HepG2 (cell line): ENCODE measurements around the gene ABCA3. TPM values are rescaled to one million over a fixed set of nuclear protein-coding genes. Genes with fewer than 3 reads are reported as not detected.

ENCODE experiments used
- FOSL2 ChIP-seq: sonication (generic); formaldehyde crosslinking; IDR thresholded peaks from 2 replicates; pipeline ENCODE4 v1.4.0; 2020; ENCODE audit warnings: missing genetic modification reagents
- FOXC1 ChIP-seq: sonication (generic); formaldehyde crosslinking; IDR thresholded peaks from 2 replicates; pipeline ENCODE4 v1.8.0; 2022; ENCODE audit warnings: mild to moderate bottlenecking, missing genetic modification reagents, borderline replicate concordance
- HMGXB4 ChIP-seq, 2 experiments: sonication (generic) in 1 of 2; formaldehyde crosslinking in 1 of 2; IDR thresholded peaks; 2 replicates each; pipeline versions ENCODE4 v1.4.0 to v1.6.1; 2018 to 2020; ENCODE audit warnings: missing genetic modification reagents in 2 of 2, borderline replicate concordance in 1 of 2, low read depth in 1 of 2, mild to moderate bottlenecking in 1 of 2, missing biosample characterization in 1 of 2
- IKZF1 ChIP-seq: fragments of 450-650 bp; IDR thresholded peaks from 2 replicates; pipeline ENCODE4 v1.7.1; 2016
- KDM5A ChIP-seq: fragments of 200-600 bp; sonication (generic); IDR thresholded peaks from 2 replicates; pipeline ENCODE4 v1.7.0; 2018; ENCODE audit warnings: antibody characterized with exemption, mild to moderate bottlenecking, low read length, borderline replicate concordance
- MED8 ChIP-seq: sonication (generic); formaldehyde crosslinking; IDR thresholded peaks from 2 replicates; pipeline ENCODE4 v1.8.1; 2023; ENCODE audit warnings: mild to moderate bottlenecking, missing genetic modification reagents; ENCODE audit not compliant: insufficient replicate concordance
- NONO ChIP-seq, 2 experiments: fragments of 450-650 bp in 1 of 2; sonication (generic) in 1 of 2; formaldehyde crosslinking in 1 of 2; IDR thresholded peaks in 1 of 2; conservative IDR thresholded peaks in 1 of 2; 2 replicates each; pipeline versions ENCODE4 v1.6.1 to v1.8.0; 2017 to 2022; ENCODE audit warnings: mild to moderate bottlenecking in 1 of 2, missing genetic modification reagents in 1 of 2, moderate library complexity in 1 of 2
- PRPF4 ChIP-seq: fragments of 200-400 bp; formaldehyde crosslinking; IDR thresholded peaks from 2 replicates; pipeline ENCODE4 v1.6.1; 2016; ENCODE audit warnings: low read length, low read depth; ENCODE audit not compliant: poor library complexity, severe bottlenecking
- RXRA ChIP-seq: sonication (generic); formaldehyde crosslinking; IDR thresholded peaks from 2 replicates; pipeline ENCODE4 v1.5.1; 2020; ENCODE audit warnings: missing genetic modification reagents
- ZNF143 ChIP-seq: sonication (generic); formaldehyde crosslinking; IDR thresholded peaks from 2 replicates; pipeline ENCODE4 v1.4.0; 2020; ENCODE audit warnings: missing genetic modification reagents
- ZNF335 ChIP-seq: sonication (generic); formaldehyde crosslinking; IDR thresholded peaks from 2 replicates; pipeline ENCODE4 v1.4.0; 2020; ENCODE audit warnings: missing genetic modification reagents
- ZNF772 ChIP-seq: sonication (generic); formaldehyde crosslinking; IDR thresholded peaks from 2 replicates; pipeline ENCODE4 v1.5.0; 2020; ENCODE audit warnings: mild to moderate bottlenecking, missing genetic modification reagents
- ZNF878 ChIP-seq: sonication (generic); formaldehyde crosslinking; IDR thresholded peaks from 2 replicates; pipeline ENCODE4 v1.8.1; 2023; ENCODE audit warnings: mild to moderate bottlenecking, missing genetic modification reagents, moderate library complexity
- polyA plus RNA-seq, 8 experiments: library from polyadenylated mRNA; depleted of rRNA in 3 of 8; stranded (reverse) in 7 of 8; unstranded in 1 of 8; fragments of >200 nt; fragmentation: Illumina TruSeq in 4 of 8; extraction: Trizol in 4 of 8; gene quantifications; 2 replicates each; pipeline versions ENCODE4 v1.2.1 to v1.2.3, GENCODE V29; 2011 to 2016; ENCODE audit warnings: low read depth in 4 of 8, missing spikeins in 1 of 8, mixed read lengths in 1 of 8; ENCODE audit not compliant: insufficient read depth in 1 of 8
- total RNA-seq, 5 experiments: library from RNA; depleted of rRNA; stranded (reverse); fragments of >200 nt; fragmentation: Illumina TruSeq; extraction: Trizol; gene quantifications; 2 replicates each; pipeline ENCODE4 v1.2.3, GENCODE V29; 2016; ENCODE audit warnings: low read depth in 1 of 5
- TF ChIP-seq, protein P1 (sequence below): sonication (generic); formaldehyde crosslinking; IDR thresholded peaks from 2 replicates; pipeline ENCODE4 v1.4.0; 2020; ENCODE audit warnings: missing genetic modification reagents
- TF ChIP-seq, protein P2 (sequence below): sonication (generic); formaldehyde crosslinking; IDR thresholded peaks from 2 replicates; pipeline ENCODE4 v1.5.0; 2020; ENCODE audit warnings: mild to moderate bottlenecking, missing genetic modification reagents

ABCA3 gene
- total and polyA plus RNA-seq, 2 of the 13 experiments (the other 11 are each of a cell fraction or from before 2014, with no cell fraction given), result 0.60 to 1.5 TPM

- TF ChIP-seq ZNF878 (peak; percentile 84), ZNF143 (peak; percentile 70), IKZF1 (no peak), KDM5A (no peak), FOXC1 (CRISPR knock-in tag) (peak; percentile 98), MED8 (peak; percentile 93), ZNF772 (CRISPR knock-in tag) (peak; percentile 86; the same call in 1 of the 2 replicates), ZNF335 (CRISPR knock-in tag) (peak; percentile 48; the same call in 1 of the 2 replicates), FOSL2 (peak; percentile 73), HMGXB4 (CRISPR knock-in tag; IDR thresholded peaks at IDR 0.05; ENCODE audit: borderline replicate concordance in 1 of 2, low read depth in 1 of 2) (peak; percentile 96 to 97), NONO (IDR thresholded peaks at IDR 0.05) (no peak), NONO (CRISPR knock-in tag; conservative IDR thresholded peaks at IDR 0.05) (peak; percentile 97), RXRA (CRISPR knock-in tag) (peak; percentile 79), PRPF4 (no peak)
- TF ChIP-seq, protein P1, sequence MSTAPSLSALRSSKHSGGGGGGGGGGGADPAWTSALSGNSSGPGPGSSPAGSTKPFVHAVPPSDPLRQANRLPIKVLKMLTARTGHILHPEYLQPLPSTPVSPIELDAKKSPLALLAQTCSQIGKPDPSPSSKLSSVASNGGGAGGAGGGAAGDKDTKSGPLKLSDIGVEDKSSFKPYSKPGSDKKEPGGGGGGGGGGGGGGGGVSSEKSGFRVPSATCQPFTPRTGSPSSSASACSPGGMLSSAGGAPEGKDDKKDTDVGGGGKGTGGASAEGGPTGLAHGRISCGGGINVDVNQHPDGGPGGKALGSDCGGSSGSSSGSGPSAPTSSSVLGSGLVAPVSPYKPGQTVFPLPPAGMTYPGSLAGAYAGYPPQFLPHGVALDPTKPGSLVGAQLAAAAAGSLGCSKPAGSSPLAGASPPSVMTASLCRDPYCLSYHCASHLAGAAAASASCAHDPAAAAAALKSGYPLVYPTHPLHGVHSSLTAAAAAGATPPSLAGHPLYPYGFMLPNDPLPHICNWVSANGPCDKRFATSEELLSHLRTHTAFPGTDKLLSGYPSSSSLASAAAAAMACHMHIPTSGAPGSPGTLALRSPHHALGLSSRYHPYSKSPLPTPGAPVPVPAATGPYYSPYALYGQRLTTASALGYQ (CRISPR knock-in tag), result peak; percentile 83; the same call in 1 of the 2 replicates
- TF ChIP-seq, protein P2, sequence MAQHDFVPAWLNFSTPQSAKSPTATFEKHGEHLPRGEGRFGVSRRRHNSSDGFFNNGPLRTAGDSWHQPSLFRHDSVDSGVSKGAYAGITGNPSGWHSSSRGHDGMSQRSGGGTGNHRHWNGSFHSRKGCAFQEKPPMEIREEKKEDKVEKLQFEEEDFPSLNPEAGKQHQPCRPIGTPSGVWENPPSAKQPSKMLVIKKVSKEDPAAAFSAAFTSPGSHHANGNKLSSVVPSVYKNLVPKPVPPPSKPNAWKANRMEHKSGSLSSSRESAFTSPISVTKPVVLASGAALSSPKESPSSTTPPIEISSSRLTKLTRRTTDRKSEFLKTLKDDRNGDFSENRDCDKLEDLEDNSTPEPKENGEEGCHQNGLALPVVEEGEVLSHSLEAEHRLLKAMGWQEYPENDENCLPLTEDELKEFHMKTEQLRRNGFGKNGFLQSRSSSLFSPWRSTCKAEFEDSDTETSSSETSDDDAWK, result no peak
Observed at GRCh38 chr16:2340564-2341455, at the start of gene ABCA3 (continued).
